Neural crest cell (in vitro differentiated cells): Measurements from ENCODE around the gene ZBTB5. TPM values are rescaled to one million over a fixed set of nuclear protein-coding genes. Genes with fewer than 3 reads are reported as not detected.
"Not testable (repeated sequence)": the region's sequence is repeated elsewhere in the genome, so short reads cannot be mapped to it uniquely, and the experiment has no call there.

Source experiments
- DNase-seq: peaks from one replicate; pipeline ENCODE4 v3.0.0; 2021; ENCODE audit warnings: low read depth, mixed read lengths, low spot score
- H3K27ac Mint-ChIP-seq: one replicate; pipeline ENCODE4 v1.8.0; 2021; ENCODE audit warnings: mild to moderate bottlenecking, mixed read lengths; ENCODE audit not compliant: unreplicated experiment
- H3K27me3 Mint-ChIP-seq: 2 replicates; pipeline ENCODE4 v1.8.0; 2021; ENCODE audit warnings: low read depth, mild to moderate bottlenecking, mixed read lengths
- H3K36me3 Mint-ChIP-seq: 2 replicates; pipeline ENCODE4 v1.8.0; 2021; ENCODE audit warnings: low read depth, mild to moderate bottlenecking, mixed read lengths
- H3K4me1 Mint-ChIP-seq: 2 replicates; pipeline ENCODE4 v1.8.0; 2021; ENCODE audit warnings: mixed read lengths
- H3K4me3 Mint-ChIP-seq: one replicate; pipeline ENCODE4 v1.8.0; 2021; ENCODE audit warnings: mild to moderate bottlenecking, mixed read lengths
- H3K9me3 Mint-ChIP-seq: 2 replicates; pipeline ENCODE4 v1.8.0; 2021; ENCODE audit warnings: mixed read lengths
- CTCF ChIP-seq: fragments of 200-600 bp; sonication (generic); conservative IDR thresholded peaks from 2 replicates; pipeline ENCODE4 v1.5.0; 2021; ENCODE audit warnings: antibody characterized with exemption, mild to moderate bottlenecking
- total RNA-seq: library from RNA; stranded (reverse); gene quantifications from 2 replicates; pipeline ENCODE4 v1.2.1, GENCODE V29; 2021

The ZBTB5 gene
- total RNA-seq, 1 donor from 2014 or later, result 22.9 TPM

- Mint-ChIP-seq H3K27ac (no peak overlapping the region), H3K27me3 (no peaks in the 10 kb centered on the region), H3K36me3 (no peaks in the 10 kb centered on the region), H3K4me3 (no peak overlapping the region), H3K4me1 (no peaks in the 10 kb centered on the region), H3K9me3 (no peaks in the 10 kb centered on the region)
- TF ChIP-seq CTCF, result no peak
- DNase-seq, result no peak
Observed at GRCh38 chr9:37405350-37405749, 59.9 kb downstream of the ZBTB5 start.

GRCh38 chr9:37404590-37404989 lies 60.7 kb downstream of the ZBTB5 start:
- TF ChIP-seq CTCF, result no peak
- DNase-seq, result no peak
- Mint-ChIP-seq H3K4me1 (no peaks in the 10 kb centered on the region), H3K36me3 (no peaks in the 10 kb centered on the region), H3K27me3 (no peaks in the 10 kb centered on the region), H3K27ac (no peak overlapping the region), H3K4me3 (no peak overlapping the region), H3K9me3 (no peaks in the 10 kb centered on the region)

GRCh38 chr9:37399336-37399735 lies 65.9 kb downstream of the ZBTB5 start:
- H3K9me3 Mint-ChIP-seq, result no peaks in the 10 kb centered on the region
- H3K4me1 Mint-ChIP-seq, result no peaks in the 10 kb centered on the region
- TF ChIP-seq CTCF, result no peak
- DNase-seq, result no peak
- H3K27me3 Mint-ChIP-seq, result no peaks in the 10 kb centered on the region
- no peak overlapping the region for H3K4me3 Mint-ChIP-seq
- H3K27ac Mint-ChIP-seq, result no peak overlapping the region
- no peaks in the 10 kb centered on the region for H3K36me3 Mint-ChIP-seq

GRCh38 chr9:37398464-37399025 lies 66.7 kb downstream of the ZBTB5 start:
- H3K27ac Mint-ChIP-seq, result no peak overlapping the region
- TF ChIP-seq CTCF, result no peak
- H3K4me1 Mint-ChIP-seq, result no peaks in the 10 kb centered on the region
- no peaks in the 10 kb centered on the region for H3K36me3 Mint-ChIP-seq
- no peaks in the 10 kb centered on the region for H3K27me3 Mint-ChIP-seq
- no peak for DNase-seq
- no peak overlapping the region for H3K4me3 Mint-ChIP-seq
- H3K9me3 Mint-ChIP-seq, result no peaks in the 10 kb centered on the region

GRCh38 chr9:37397948-37398347 lies 67.3 kb downstream of the ZBTB5 start:
- H3K9me3 Mint-ChIP-seq, H3K27me3 Mint-ChIP-seq, H3K36me3 Mint-ChIP-seq, DNase-seq, H3K4me3 Mint-ChIP-seq, H3K4me1 Mint-ChIP-seq, H3K27ac Mint-ChIP-seq: not testable (repeated sequence)

GRCh38 chr9:37395663-37396062 lies 69.6 kb downstream of the ZBTB5 start:
- Mint-ChIP-seq H3K27me3 (no peaks in the 10 kb centered on the region), H3K27ac (no peak overlapping the region), H3K4me3 (no peak overlapping the region), H3K9me3 (no peaks in the 10 kb centered on the region), H3K4me1 (no peaks in the 10 kb centered on the region), H3K36me3 (no peaks in the 10 kb centered on the region)
- TF ChIP-seq CTCF, result no peak
- no peak for DNase-seq
